ENCODE data around the gene VAT1L. TPM values are rescaled to one million over a fixed set of nuclear protein-coding genes. Genes with fewer than 3 reads are reported as not detected.

Gene VAT1L
- total RNA-seq, 2 experiments from 2014 or later: not detected

DNA sequence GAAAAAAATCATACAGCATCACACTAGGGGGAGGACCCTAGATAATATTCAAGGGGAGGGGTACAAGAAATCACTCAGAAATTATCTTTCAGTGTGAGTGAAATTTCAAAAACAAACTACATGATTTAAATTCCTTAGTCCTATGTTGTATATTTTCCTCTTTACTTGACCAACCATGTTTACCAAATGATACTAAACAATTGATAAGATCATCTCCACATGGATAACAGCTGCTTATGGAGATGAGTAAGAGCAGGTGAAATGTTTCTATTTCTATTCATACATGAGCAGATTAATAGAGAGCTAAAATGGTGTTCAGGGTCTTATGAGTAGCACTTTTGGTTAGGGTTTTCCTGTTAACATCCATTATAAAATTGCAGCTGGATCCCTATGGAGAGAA, 7.3 kb upstream of the VAT1L start:
- ATAC-seq (no peak), DNase-seq (no peak)
- intact Hi-C loops (cut with micrococcal nuclease): loop anchor here (10.0 kb wide), 1 partner anchor 106 kb away; no protein-coding TSS in a partner anchor
- POLR2A ChIA-PET: no interaction called here
- H3K27ac Mint-ChIP-seq: no peak overlapping the region
- CTCF ChIA-PET: no interaction called here
- no peak overlapping the region for H3K4me3 Mint-ChIP-seq
- H3K27me3 Mint-ChIP-seq: peaks cover 11% of the 10 kb centered on the region
- H3K36me3 Mint-ChIP-seq (ENCODE audit: low read depth): no peaks in the 10 kb centered on the region
- H3K4me1 Mint-ChIP-seq (ENCODE audit: low read depth): no peaks in the 10 kb centered on the region
- no peaks in the 10 kb centered on the region for H3K9me3 Mint-ChIP-seq
- TF ChIP-seq, protein P1, sequence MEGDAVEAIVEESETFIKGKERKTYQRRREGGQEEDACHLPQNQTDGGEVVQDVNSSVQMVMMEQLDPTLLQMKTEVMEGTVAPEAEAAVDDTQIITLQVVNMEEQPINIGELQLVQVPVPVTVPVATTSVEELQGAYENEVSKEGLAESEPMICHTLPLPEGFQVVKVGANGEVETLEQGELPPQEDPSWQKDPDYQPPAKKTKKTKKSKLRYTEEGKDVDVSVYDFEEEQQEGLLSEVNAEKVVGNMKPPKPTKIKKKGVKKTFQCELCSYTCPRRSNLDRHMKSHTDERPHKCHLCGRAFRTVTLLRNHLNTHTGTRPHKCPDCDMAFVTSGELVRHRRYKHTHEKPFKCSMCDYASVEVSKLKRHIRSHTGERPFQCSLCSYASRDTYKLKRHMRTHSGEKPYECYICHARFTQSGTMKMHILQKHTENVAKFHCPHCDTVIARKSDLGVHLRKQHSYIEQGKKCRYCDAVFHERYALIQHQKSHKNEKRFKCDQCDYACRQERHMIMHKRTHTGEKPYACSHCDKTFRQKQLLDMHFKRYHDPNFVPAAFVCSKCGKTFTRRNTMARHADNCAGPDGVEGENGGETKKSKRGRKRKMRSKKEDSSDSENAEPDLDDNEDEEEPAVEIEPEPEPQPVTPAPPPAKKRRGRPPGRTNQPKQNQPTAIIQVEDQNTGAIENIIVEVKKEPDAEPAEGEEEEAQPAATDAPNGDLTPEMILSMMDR (IDR thresholded peaks at IDR 0.05): no peak

DNA sequence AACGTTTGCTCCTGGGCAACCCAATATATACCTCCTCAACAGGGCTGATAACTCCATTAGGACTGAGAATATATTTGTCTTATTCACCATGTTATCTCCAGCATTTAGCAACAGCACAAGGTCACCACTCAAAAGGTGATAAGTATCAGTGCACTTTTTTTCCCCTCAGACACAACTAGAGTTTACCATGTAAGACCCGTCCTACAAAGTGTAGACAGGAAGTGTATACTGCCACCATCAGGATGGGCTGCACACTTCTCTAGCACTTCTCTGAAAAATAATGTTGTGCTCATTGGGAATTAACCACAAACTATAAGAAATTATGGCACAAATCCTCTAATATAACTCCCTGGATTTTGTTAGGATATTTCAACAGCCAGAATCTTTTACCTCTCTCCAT, 5.7 kb upstream of the VAT1L start:
- POLR2A ChIA-PET: no interaction called here
- CTCF ChIA-PET: no interaction called here
- ATAC-seq (no peak), DNase-seq (no peak)
- peaks cover 25% of the 10 kb centered on the region for H3K27me3 Mint-ChIP-seq
- no peak overlapping the region for H3K27ac Mint-ChIP-seq
- H3K36me3 Mint-ChIP-seq (ENCODE audit: low read depth): no peaks in the 10 kb centered on the region
- TF ChIP-seq, protein P1 (IDR thresholded peaks at IDR 0.05): no peak
- intact Hi-C loops (cut with micrococcal nuclease): loop anchor here (10.0 kb wide), 1 partner anchor 108 kb away; no protein-coding TSS in a partner anchor
- no peaks in the 10 kb centered on the region for H3K9me3 Mint-ChIP-seq
- no peak overlapping the region for H3K4me3 Mint-ChIP-seq
- no peaks in the 10 kb centered on the region for H3K4me1 Mint-ChIP-seq (ENCODE audit: low read depth)

DNA sequence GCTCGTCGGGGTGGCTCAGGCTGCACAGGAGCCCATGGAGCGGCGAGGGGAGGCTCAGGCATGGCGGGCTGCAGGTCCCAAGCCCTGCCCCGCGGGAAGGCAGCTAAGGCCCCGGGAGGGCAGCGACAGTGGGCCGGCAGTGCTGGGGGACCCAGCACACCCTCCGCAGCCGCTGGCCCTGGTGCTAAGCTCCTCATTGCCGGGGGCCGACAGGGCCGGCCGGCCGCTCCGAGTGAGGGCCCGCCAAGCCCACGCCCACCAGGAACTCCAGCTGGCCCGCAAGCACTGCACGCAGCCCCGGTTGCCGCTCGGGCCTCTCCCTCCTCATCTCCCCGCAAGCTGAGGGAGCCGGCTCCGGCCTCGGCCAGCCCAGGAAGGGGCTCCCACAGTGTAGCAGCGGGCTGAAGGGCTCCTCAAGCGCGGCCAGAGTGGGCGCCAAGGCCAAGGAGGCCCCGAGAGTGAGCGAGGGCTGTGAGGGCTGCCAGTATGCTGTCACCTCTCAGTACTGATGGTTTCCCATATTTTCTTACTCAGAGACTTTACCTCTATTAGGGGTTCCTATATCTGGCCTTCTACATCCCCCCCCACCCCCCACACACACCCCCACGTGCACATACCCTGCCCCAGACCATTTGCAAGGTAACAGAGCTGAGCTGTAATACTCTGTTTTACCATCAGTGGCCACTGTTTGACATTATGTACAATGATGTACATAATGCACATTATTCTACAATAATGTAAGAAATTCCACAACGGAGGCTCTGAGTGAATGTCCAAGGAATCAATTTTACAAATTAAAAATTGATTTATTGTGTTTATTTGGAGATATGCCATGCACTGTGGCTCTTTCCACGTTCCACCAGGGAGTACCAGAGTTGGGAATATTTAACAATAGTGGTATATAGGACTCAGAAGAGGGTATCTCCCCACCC, 3.7 kb upstream of the VAT1L start:
- H3K36me3 Mint-ChIP-seq (ENCODE audit: low read depth): no peaks in the 10 kb centered on the region
- ATAC-seq (no peak), DNase-seq (no peak)
- H3K4me1 Mint-ChIP-seq (ENCODE audit: low read depth): peaks cover 4% of the 10 kb centered on the region
- H3K4me3 Mint-ChIP-seq: no peak overlapping the region
- H3K9me3 Mint-ChIP-seq: no peaks in the 10 kb centered on the region
- H3K27ac Mint-ChIP-seq: no peak overlapping the region
- POLR2A ChIA-PET: no interaction called here
- intact Hi-C loops (cut with micrococcal nuclease): loop anchor here (10.0 kb wide), 1 partner anchor 110 kb away; no protein-coding TSS in a partner anchor
- peaks cover 42% of the 10 kb centered on the region for H3K27me3 Mint-ChIP-seq
- TF ChIP-seq, protein P1 (IDR thresholded peaks at IDR 0.05): no peak
- CTCF ChIA-PET: no interaction called here

DNA sequence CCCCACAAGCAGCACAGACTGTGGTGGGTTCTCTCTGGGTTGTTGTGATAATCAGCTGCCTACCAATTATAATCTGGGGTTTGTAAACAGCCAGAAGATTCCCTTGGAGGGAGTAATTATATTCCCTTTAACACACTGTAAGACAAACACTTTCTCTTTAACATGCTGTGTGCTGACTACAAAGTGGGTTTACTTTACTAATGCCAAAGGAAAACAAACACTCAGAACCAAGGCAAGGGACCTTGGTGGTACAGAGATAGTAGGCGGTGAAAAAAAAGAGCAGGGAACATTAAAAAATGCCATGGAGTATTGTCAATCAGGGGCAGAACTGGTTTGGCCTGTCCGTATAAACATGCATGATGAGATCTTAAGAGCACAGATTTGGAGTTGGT, 3.0 kb upstream of the VAT1L start:
- ATAC-seq (no peak), DNase-seq (no peak)
- CTCF ChIA-PET: no interaction called here
- intact Hi-C loops (cut with micrococcal nuclease): loop anchor here (10.0 kb wide), 1 partner anchor 111 kb away; no protein-coding TSS in a partner anchor
- peaks cover 48% of the 10 kb centered on the region for H3K27me3 Mint-ChIP-seq
- no peak overlapping the region for H3K4me3 Mint-ChIP-seq
- TF ChIP-seq, protein P1 (IDR thresholded peaks at IDR 0.05): no peak
- H3K27ac Mint-ChIP-seq: no peak overlapping the region
- no peaks in the 10 kb centered on the region for H3K9me3 Mint-ChIP-seq
- POLR2A ChIA-PET: no interaction called here
- H3K36me3 Mint-ChIP-seq (ENCODE audit: low read depth): no peaks in the 10 kb centered on the region
- H3K4me1 Mint-ChIP-seq (ENCODE audit: low read depth): peaks cover 4% of the 10 kb centered on the region

DNA sequence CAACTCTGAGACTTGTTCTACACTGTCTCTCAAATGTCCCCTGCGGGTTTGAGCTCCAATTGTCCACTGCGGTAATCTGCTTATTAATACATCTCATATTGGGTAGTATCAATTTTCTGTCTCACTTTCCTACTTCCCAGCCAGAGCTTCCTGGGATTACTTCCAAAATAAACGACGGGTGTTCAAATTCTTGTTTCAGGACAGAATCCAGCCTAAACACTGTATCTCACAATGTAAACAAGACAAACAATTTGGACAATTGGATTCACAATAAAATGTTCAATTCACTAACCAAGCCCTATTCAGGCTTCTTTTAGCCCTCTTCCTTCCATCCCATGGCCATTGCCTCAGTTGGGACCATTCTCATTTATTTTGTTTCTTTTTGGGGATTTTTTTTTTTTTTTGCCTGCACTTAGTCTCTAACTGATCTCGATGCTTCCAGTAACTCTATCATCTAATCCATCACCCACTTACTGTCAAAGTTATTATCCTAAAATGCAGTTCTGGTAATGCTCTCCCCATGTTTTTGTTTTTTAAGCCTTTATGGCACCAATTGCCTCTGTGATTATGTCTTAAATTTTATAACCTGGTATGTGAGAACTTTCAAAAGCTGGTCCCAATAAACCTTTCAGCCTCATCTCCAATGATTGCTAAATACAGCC, 2.0 kb upstream of the VAT1L start:
- ATAC-seq: no peak
- ChIA-PET POLR2A (interaction anchor here (0.8 kb wide), 1 partner anchor 27 kb away, joined by 3 read pairs; no protein-coding TSS in a partner anchor), CTCF (no interaction called here)
- Mint-ChIP-seq H3K9me3 (no peaks in the 10 kb centered on the region), H3K27ac (no peak overlapping the region), H3K4me1 (ENCODE audit: low read depth) (peaks cover 4% of the 10 kb centered on the region), H3K4me3 (no peak overlapping the region), H3K36me3 (ENCODE audit: low read depth) (no peaks in the 10 kb centered on the region), H3K27me3 (peaks cover 55% of the 10 kb centered on the region)
- TF ChIP-seq, protein P1 (IDR thresholded peaks at IDR 0.05): no peak
- no peak for DNase-seq
- intact Hi-C loops (cut with micrococcal nuclease): loop anchor here (10.0 kb wide), 1 partner anchor 112 kb away; no protein-coding TSS in a partner anchor

Measured in activated CD8-positive, alpha-beta T cell treated with anti-CD3 and anti-CD28 coated beads for 36 hours (primary cell).